BLaER1 (cell line): ENCODE results near the gene SLC25A10.
"Not testable (repeated sequence)": the region's sequence is repeated elsewhere in the genome, so short reads cannot be mapped to it uniquely, and the experiment has no call there.

Experiments
- H3K27ac ChIP-seq: shearing (Covaris generic); formaldehyde crosslinking; 2 replicates; pipeline ENCODE4 v1.8.1; 2022
- H3K27me3 ChIP-seq: shearing (Covaris generic); formaldehyde crosslinking; 2 replicates; pipeline ENCODE4 v1.8.1; 2022
- H3K36me3 ChIP-seq: shearing (Covaris generic); formaldehyde crosslinking; 2 replicates; pipeline ENCODE4 v1.8.1; 2022
- H3K4me1 ChIP-seq: shearing (Covaris generic); formaldehyde crosslinking; 2 replicates; pipeline ENCODE4 v1.8.1; 2022
- H3K4me2 ChIP-seq: shearing (Covaris generic); formaldehyde crosslinking; 2 replicates; pipeline ENCODE4 v1.8.1; 2022
- H3K4me3 ChIP-seq: shearing (Covaris generic); formaldehyde crosslinking; 2 replicates; pipeline ENCODE4 v1.8.1; 2022
- H3K9ac ChIP-seq: shearing (Covaris generic); formaldehyde crosslinking; 2 replicates; pipeline ENCODE4 v1.8.1; 2022
- H3K9me3 ChIP-seq: shearing (Covaris generic); formaldehyde crosslinking; 2 replicates; pipeline ENCODE4 v1.8.1; 2022
- H4K20me1 ChIP-seq: shearing (Covaris generic); formaldehyde crosslinking; 2 replicates; pipeline ENCODE4 v1.8.1; 2022
- Cebpa-rat ChIP-seq: shearing (Covaris generic); IDR thresholded peaks from 2 replicates; pipeline ENCODE4 v1.8.1; 2022

SLC25A10 gene

DNA sequence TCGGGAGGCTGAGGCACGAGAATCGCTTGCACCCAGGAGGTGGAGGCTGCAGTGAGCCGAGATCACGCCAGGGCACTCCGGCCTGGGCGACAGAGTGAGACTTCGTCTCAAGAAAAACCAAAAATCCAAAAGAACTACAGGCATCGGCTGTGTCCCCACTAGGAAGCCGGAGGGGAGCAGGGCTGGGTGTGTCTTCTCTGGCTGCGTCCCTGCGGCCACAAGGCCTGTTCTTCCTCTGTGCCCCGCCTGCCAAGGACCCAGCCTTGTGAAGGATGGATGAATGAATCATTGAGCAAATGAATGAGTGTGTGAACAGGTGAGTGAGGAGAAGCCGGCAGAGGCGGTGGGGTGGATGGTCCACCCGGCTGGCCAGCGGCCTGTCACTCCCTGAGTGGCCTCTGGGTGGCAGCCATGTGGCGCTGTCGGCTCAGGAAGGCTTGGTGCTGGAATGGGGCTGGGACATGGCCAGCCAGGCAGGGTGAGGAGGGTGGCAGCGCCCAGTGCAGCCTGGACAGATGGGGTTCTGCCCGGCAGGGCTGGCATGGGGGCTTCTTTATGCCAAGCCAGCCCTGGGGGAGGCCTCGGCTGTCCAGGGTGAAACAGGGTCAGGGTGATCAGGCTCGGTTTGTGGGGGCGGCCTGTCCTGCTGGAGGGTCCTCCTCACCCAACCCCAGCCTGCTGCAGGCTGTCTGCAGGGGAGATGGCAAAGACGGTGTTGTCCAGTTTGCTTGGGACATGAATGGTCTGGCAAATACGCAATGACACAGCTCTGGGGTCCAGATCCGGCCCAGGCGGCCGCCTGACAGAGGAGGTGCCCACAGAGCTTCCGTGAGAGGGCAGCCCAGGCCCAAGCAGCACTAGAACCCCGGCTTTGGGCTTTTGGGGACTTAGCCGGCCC, 21.7 kb downstream of the SLC25A10 start:
- Histone ChIP-seq H3K27ac (peak overlapping the region; percentile 79), H3K27me3 (no peaks in the 10 kb centered on the region)

DNA sequence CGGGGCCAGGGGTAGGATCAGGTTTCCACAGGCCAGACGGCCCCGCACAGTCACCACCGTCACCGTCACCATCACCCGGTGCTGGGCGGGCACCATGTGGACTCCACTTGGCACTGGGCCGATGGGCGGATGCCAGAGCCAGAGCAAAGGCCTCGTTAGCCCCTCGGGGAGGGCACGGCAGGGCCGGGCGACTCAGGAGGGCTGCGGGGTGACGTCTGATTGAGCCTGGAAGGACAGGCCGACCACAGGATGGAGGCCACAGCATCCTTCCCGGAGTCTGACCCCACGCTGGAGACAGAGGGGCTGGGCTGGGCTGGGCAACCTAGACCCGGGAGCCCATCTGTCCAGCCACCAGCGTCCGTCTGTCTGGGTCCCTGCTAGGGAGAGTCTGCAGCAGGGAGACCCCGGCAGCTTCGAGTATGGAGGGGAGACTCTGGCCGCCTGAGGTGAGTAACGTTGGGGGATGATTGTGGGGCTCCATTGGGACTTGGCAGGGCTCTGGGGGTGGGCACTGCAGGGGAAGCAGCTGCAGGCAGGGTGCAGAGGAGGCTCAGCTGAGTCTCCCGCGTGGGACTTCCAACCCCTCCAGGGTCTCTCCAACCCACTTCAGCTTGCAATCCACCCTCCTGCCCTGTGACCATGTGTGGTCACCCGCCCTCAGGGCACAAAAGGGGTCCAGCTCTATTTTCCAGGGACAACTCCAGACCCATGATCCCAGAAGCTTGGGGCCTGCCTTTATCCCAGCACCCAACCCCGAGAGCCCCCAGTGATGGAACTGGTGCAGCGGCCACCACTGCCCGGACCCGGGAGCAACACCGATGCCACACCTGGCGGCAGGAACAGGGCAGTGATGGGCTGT, 22.6 kb downstream of the SLC25A10 start:
- no peaks in the 10 kb centered on the region for H3K27me3 ChIP-seq
- H3K9me3 ChIP-seq: no peaks in the 10 kb centered on the region
- H3K4me3 ChIP-seq: peak overlapping the region; percentile 64
- H3K27ac ChIP-seq: peak overlapping the region; percentile 79
- peak overlapping the region; percentile 97 for H3K4me2 ChIP-seq
- H3K4me1 ChIP-seq: peaks cover 90% of the 10 kb centered on the region
- no peak for TF ChIP-seq Cebpa-rat
- H3K36me3 ChIP-seq: no peaks in the 10 kb centered on the region
- no peaks in the 10 kb centered on the region for H4K20me1 ChIP-seq
- H3K9ac ChIP-seq: peak overlapping the region; percentile 66

More for the DNA sequence above, 21.7 kb downstream of the SLC25A10 start:
- H3K9me3 ChIP-seq: no peaks in the 10 kb centered on the region
- H3K36me3 ChIP-seq: no peaks in the 10 kb centered on the region
- H3K4me1 ChIP-seq: peaks cover 93% of the 10 kb centered on the region
- peak overlapping the region; percentile 64; the same call in 1 of the 2 replicates for H3K4me3 ChIP-seq
- no peaks in the 10 kb centered on the region for H4K20me1 ChIP-seq
- H3K4me2 ChIP-seq: peak overlapping the region; percentile 97
- no peak for TF ChIP-seq Cebpa-rat
- H3K9ac ChIP-seq: peak overlapping the region; percentile 72

DNA sequence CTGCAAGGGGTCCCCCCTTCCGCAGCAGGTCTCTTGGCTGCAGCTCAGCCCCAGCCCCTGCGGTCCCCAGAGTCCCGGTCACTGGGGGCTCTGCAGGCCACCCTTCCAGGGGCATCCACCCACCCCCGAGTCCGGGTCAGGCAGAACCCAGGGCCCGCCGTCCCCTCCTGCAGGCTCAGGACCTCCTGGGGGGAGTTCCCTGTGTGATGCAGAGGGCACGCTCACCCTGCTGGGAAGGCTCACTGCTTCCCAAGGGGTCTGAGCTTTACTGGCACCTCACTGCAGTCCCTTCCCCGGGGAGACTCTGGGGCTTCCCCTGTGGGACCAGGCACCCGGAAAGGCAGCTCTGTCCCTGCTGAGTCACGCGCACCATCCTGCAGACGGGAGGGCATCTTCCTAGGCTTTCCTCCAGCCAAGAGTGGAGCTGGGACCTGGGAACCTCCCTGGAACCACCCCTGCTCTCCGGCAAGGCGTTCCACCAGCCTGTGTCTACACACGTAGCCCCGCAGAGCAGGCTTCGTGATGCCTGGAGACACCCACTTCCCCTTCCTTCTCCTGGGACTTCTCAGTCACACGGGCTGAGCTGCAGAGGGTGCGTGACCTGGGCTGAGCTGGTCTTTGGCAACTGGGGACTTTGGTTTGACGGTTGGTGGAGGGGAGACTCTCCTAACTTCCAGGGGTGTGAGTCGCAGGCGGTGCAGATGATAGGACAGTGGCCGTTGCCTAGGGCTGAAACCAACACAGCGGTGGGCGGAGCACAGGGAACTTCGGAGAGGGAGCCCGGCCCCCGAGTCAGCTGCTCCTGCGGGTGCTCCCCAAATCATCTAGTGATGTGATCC, 23.4 kb downstream of the SLC25A10 start:
- Histone ChIP-seq H3K36me3 (no peaks in the 10 kb centered on the region), H4K20me1 (no peaks in the 10 kb centered on the region), H3K27me3 (no peaks in the 10 kb centered on the region), H3K4me2 (peak overlapping the region; percentile 97), H3K4me3 (peak overlapping the region; percentile 64), H3K27ac (peak overlapping the region; percentile 79), H3K9me3 (no peaks in the 10 kb centered on the region), H3K4me1 (peaks cover 81% of the 10 kb centered on the region), H3K9ac (peak overlapping the region; percentile 66)
- no peak for TF ChIP-seq Cebpa-rat

DNA sequence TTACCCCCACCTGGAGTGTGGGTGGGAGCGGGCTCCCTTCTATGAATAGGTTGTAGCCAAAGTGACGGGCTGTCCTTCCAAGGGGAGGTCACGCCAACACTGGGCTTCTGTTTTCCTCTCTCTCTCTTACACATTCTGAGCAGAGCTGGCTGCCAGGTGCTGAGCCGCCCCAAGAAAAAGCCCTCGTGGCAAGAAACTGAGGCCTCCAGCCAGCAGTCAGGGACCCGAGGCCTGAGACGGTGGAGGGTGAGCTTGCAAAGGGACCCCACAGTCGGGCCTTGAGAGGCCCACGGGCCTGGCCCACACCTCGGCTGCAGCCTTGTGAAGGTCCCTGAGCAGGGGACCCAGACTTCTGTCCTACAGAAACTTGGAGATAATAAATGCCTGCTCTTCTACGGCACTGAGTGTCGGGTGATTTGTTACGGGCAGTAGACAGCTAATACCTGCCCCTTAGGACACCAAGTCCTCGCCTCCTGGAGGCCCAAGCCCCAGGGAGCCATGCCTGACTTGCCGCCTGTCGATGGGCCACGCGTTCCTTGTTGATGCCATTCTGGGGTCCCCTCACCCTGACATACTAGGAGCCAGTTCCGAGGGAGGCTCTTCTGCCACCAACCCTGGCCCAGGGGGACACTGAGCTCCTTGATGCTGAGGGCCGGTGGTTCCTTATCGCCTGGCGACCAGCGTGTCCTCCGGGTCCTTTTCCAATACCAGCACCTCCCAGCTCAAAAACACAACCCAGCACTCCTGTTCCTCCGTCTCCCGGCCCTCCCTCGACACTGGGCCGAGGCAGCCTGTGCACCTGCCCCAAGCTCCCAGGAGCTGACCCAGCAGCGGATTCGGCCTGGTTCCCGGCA, 26.1 kb downstream of the SLC25A10 start:
- Histone ChIP-seq H3K27me3 (no peaks in the 10 kb centered on the region), H3K36me3 (no peaks in the 10 kb centered on the region), H4K20me1 (no peaks in the 10 kb centered on the region), H3K4me1 (peaks cover 54% of the 10 kb centered on the region), H3K4me3 (no peak overlapping the region), H3K4me2 (no peak overlapping the region; the same call in 1 of the 2 replicates), H3K9ac (no peak overlapping the region), H3K9me3 (no peaks in the 10 kb centered on the region), H3K27ac (peak overlapping the region; percentile 41)
- TF ChIP-seq Cebpa-rat: no peak

DNA sequence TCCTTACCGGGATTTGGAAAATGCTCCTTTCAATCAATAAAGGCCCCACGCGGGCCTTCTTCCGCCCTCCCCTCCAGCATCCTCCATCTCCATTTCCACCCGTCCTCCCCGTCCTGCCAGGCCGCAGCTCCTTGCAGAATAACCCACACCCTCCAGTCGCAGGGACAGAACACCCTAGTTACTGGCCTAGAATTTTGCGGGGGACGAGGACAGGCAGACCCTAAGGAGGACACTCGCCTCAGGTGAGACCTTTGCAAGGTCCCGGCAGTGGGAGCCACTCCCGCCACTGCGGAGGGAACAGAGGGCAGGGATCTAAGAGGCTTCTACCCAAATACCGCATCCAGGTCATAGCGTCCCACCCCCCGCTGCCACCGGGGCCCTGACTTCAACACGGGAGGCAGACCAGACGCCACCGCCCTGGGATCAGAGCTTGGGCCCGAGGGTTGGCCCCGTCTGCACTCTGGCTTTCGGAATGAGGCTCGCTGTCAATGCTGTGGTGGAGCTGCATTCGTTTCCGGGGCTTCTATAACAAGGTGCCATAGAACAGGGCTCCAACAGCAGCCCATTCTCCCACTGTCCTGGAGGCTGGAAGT, 26.8 kb downstream of the SLC25A10 start:
- Histone ChIP-seq H3K4me2 (no peak overlapping the region), H4K20me1 (no peaks in the 10 kb centered on the region), H3K4me1 (peaks cover 47% of the 10 kb centered on the region), H3K27me3 (no peaks in the 10 kb centered on the region), H3K9ac (no peak overlapping the region), H3K4me3 (no peak overlapping the region), H3K9me3 (no peaks in the 10 kb centered on the region), H3K36me3 (no peaks in the 10 kb centered on the region), H3K27ac (no peak overlapping the region)
- TF ChIP-seq Cebpa-rat: no peak

GRCh38 chr17:81739593-81739992, 27.5 kb downstream of the SLC25A10 start:
- not testable (repeated sequence) for H4K20me1 ChIP-seq, H3K9me3 ChIP-seq, H3K4me2 ChIP-seq, H3K36me3 ChIP-seq, H3K27ac ChIP-seq, H3K4me3 ChIP-seq, H3K27me3 ChIP-seq, H3K9ac ChIP-seq
- H3K4me1 ChIP-seq: peaks cover 40% of the 10 kb centered on the region

GRCh38 chr17:81740395-81740961, 28.4 kb downstream of the SLC25A10 start:
- Histone ChIP-seq H3K36me3 (no peaks in the 10 kb centered on the region), H3K4me1 (peaks cover 31% of the 10 kb centered on the region), H3K27ac (no peak overlapping the region), H3K9me3 (no peaks in the 10 kb centered on the region), H3K27me3 (no peaks in the 10 kb centered on the region), H3K4me2 (no peak overlapping the region), H4K20me1 (no peaks in the 10 kb centered on the region), H3K4me3 (no peak overlapping the region), H3K9ac (no peak overlapping the region)
- no peak for TF ChIP-seq Cebpa-rat

- Histone ChIP-seq H4K20me1 (no peaks in the 10 kb centered on the region), H3K9ac (no peak overlapping the region), H3K4me2 (no peak overlapping the region), H3K4me1 (peaks cover 26% of the 10 kb centered on the region), H3K4me3 (no peak overlapping the region), H3K36me3 (no peaks in the 10 kb centered on the region), H3K9me3 (no peaks in the 10 kb centered on the region), H3K27me3 (no peaks in the 10 kb centered on the region), H3K27ac (no peak overlapping the region)
- no peak for TF ChIP-seq Cebpa-rat
Measured at GRCh38 chr17:81741049-81741593, 29.0 kb downstream of the SLC25A10 start.
